Measurements from ENCODE around the gene ZNF684. TPM values are rescaled to one million over a fixed set of nuclear protein-coding genes. Genes with fewer than 3 reads are reported as not detected.
"Not testable (repeated sequence)": the region's sequence is repeated elsewhere in the genome, so short reads cannot be mapped to it uniquely, and the experiment has no call there.

ZNF684 gene
- total RNA-seq, 4 donors from 2014 or later = 2.3 to 11.5 (median 5.0) TPM

DNA sequence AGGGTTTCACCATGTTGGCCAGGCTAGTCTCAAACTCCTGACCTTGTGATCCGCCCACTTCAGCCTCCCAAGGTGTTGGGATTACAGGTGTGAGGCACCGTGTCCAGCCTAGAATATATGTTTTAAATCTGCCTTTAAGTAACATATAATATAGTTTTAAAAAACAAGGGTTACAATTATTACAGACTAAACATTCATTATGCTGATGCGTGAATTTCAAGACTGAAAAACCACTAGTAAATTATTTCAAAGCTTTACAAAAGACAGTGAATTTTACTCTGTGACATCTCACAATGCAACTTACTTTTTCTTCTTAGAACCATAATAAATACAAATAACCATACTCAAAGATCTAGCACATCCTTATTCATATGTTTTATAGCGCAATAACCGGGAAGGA lies 24.7 kb downstream of the ZNF684 start:
- H3K9me3 ChIP-seq = no peaks in the 10 kb centered on the region
- TF ChIP-seq POLR2AphosphoS5 (IDR thresholded peaks at IDR 0.05) = no peak
- no peak for TF ChIP-seq EP300 (IDR thresholded peaks at IDR 0.05)
- no peak for TF ChIP-seq POLR2A (IDR thresholded peaks at IDR 0.05)
- H3K4me1 ChIP-seq = no peaks in the 10 kb centered on the region
- H3K36me3 ChIP-seq = no peaks in the 10 kb centered on the region
- peaks cover 5% of the 10 kb centered on the region for H3K27me3 ChIP-seq
- no peak overlapping the region for H3K27ac ChIP-seq
- H3K4me3 ChIP-seq = no peak overlapping the region
- no peak for ATAC-seq
- WGBS, 2 donors (ENCODE audit: low coverage in 1 of 2) = 86 to 87% methylated on average over 4 to 5 of the region's 5 CpGs

DNA sequence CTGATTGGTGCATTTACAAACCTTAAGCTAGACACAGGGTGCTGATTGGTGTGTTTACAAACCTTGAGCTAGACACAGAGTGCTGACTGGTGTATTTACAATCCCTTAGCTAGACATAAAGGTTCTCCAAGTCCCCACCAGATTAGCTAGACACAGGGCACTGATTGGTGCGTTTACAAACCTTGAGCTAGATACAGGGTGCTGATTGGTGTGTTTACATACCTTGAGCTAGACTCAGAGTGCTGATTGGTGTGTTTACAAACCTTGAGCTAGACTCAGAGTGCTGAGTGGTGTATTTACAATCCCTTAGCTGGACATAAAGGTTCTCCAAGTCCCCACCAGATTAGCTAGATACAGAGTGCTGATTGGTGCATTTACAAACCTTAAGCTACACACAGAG lies 26.8 kb downstream of the ZNF684 start:
- H3K36me3 ChIP-seq, H3K4me3 ChIP-seq, ATAC-seq, H3K27ac ChIP-seq, H3K27me3 ChIP-seq, H3K4me1 ChIP-seq, H3K9me3 ChIP-seq: not testable (repeated sequence)
- 100% methylated on average over 1 of the region's 1 CpG; no CpG with 5 or more reads in 1 of the 2 donors for WGBS, 2 donors (ENCODE audit: low coverage in 1 of 2)

DNA sequence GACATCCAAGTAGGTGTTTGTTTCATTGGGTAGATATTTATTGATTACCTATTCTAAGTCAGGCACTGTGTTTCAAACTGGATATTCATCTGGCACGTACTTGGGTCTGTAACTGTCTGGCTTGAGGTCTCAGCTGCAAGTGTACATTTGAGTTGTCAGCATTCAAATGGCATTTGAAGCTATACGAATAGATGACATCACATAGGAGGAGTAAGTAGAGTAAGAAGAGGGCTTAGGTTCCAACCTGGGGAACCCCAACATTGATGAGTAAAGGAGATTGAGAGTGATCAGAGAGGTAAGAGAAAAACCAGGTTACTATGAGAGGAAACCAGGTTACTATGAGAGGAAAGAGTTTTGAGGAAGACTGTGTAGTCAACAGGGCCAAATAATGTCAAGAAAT lies 30.7 kb downstream of the ZNF684 start:
- no peak overlapping the region for H3K4me3 ChIP-seq
- TF ChIP-seq, protein P1, sequence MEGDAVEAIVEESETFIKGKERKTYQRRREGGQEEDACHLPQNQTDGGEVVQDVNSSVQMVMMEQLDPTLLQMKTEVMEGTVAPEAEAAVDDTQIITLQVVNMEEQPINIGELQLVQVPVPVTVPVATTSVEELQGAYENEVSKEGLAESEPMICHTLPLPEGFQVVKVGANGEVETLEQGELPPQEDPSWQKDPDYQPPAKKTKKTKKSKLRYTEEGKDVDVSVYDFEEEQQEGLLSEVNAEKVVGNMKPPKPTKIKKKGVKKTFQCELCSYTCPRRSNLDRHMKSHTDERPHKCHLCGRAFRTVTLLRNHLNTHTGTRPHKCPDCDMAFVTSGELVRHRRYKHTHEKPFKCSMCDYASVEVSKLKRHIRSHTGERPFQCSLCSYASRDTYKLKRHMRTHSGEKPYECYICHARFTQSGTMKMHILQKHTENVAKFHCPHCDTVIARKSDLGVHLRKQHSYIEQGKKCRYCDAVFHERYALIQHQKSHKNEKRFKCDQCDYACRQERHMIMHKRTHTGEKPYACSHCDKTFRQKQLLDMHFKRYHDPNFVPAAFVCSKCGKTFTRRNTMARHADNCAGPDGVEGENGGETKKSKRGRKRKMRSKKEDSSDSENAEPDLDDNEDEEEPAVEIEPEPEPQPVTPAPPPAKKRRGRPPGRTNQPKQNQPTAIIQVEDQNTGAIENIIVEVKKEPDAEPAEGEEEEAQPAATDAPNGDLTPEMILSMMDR (IDR thresholded peaks at IDR 0.05) = no peak
- TF ChIP-seq EP300 (IDR thresholded peaks at IDR 0.05) (no peak), POLR2A (IDR thresholded peaks at IDR 0.05) (no peak)
- no peaks in the 10 kb centered on the region for H3K4me1 ChIP-seq
- no peaks in the 10 kb centered on the region for H3K36me3 ChIP-seq
- no peak overlapping the region for H3K27ac ChIP-seq
- no peak for ATAC-seq
- WGBS, 2 donors (ENCODE audit: low coverage in 1 of 2) = 75 to 78% methylated on average over 1 to 2 of the region's 2 CpGs
- H3K9me3 ChIP-seq = no peaks in the 10 kb centered on the region
- peaks cover 5% of the 10 kb centered on the region for H3K27me3 ChIP-seq

DNA sequence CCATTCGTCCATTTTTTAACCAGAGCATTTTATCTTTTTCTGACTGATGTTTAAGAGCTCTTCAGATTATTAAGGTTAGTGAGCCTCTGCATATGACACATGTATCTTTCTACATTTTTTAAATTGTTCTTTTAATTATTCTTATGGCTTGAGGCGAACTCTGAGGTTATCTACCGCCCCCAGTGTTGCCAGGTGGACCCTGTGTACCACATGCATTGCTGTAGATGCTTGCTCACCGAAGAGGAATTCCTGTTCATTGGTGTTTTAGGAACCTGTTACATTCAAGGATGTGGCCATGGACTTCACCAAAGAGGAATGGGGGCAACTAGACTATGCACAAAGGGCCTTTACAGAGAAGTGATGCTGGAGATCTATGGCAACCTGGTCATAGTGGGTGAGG lies 31.8 kb downstream of the ZNF684 start:
- Histone ChIP-seq H3K27me3 (peaks cover 5% of the 10 kb centered on the region), H3K4me1 (no peaks in the 10 kb centered on the region), H3K4me3 (no peak overlapping the region), H3K27ac (no peak overlapping the region), H3K36me3 (no peaks in the 10 kb centered on the region), H3K9me3 (no peaks in the 10 kb centered on the region)
- ATAC-seq = no peak
- WGBS, 2 donors (ENCODE audit: low coverage in 1 of 2) = 63 to 71% methylated on average over 1 to 4 of the region's 4 CpGs
- TF ChIP-seq POLR2AphosphoS5 (IDR thresholded peaks at IDR 0.05) (no peak), EP300 (IDR thresholded peaks at IDR 0.05) (no peak), POLR2A (IDR thresholded peaks at IDR 0.05) (no peak)
- TF ChIP-seq, protein P1 (IDR thresholded peaks at IDR 0.05) = no peak

DNA sequence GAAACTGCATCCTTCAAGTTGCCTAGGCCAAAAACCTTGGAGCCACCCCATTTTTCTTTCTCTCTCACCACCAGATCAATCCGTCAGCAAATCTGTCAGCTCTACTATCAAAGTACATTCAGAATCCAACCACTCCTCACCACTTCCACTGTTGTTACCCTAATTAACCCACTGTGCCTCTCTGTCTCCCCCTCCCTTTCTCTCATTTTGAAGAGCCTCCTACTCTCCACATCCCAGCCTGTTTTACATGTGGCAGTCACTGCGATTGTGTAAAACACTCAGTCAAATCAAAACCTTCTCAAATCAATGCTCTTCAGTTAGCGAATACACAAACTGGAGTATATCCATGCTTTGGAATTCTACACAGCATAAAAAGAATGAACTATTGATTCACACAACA lies 33.1 kb downstream of the ZNF684 start:
- no peak overlapping the region for H3K27ac ChIP-seq
- H3K4me1 ChIP-seq = no peaks in the 10 kb centered on the region
- H3K27me3 ChIP-seq = no peaks in the 10 kb centered on the region
- no peak overlapping the region for H3K4me3 ChIP-seq
- TF ChIP-seq POLR2A (IDR thresholded peaks at IDR 0.05) (no peak), EP300 (IDR thresholded peaks at IDR 0.05) (no peak), POLR2AphosphoS5 (IDR thresholded peaks at IDR 0.05) (no peak)
- TF ChIP-seq, protein P1 (IDR thresholded peaks at IDR 0.05) = no peak
- no peaks in the 10 kb centered on the region for H3K36me3 ChIP-seq
- 70 to 72% methylated on average over 3 of the region's 3 CpGs for WGBS, 2 donors (ENCODE audit: low coverage in 1 of 2)
- no peak for ATAC-seq
- no peaks in the 10 kb centered on the region for H3K9me3 ChIP-seq

DNA sequence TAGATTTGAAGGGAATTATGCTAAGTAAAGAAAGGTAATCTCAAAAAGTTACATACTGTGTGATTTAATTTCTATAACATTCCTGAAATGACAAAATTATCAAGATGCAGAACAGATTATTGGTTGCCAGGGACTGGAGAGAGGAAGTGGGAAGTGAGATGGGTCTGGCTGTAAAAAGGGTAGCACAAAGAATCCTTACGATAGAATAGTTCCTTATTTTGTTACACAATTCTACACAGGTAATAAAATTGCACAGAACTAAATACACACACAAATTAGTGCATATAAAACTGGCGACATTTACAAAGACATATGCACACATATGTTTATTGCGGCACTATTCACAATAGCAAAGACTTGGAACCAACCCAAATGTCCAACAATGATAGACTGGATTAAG lies 33.5 kb downstream of the ZNF684 start:
- TF ChIP-seq EP300 (IDR thresholded peaks at IDR 0.05) (no peak), POLR2AphosphoS5 (IDR thresholded peaks at IDR 0.05) (no peak), POLR2A (IDR thresholded peaks at IDR 0.05) (no peak)
- TF ChIP-seq, protein P1 (IDR thresholded peaks at IDR 0.05) = no peak
- Histone ChIP-seq H3K27ac (no peak overlapping the region), H3K27me3 (no peaks in the 10 kb centered on the region), H3K9me3 (no peaks in the 10 kb centered on the region), H3K4me3 (no peak overlapping the region), H3K4me1 (no peaks in the 10 kb centered on the region), H3K36me3 (no peaks in the 10 kb centered on the region)
- 89 to 92% methylated on average over 3 of the region's 3 CpGs for WGBS, 2 donors (ENCODE audit: low coverage in 1 of 2)
- ATAC-seq = no peak

Measured in gastroesophageal sphincter (tissue), 4 donors.